IMR-90 (cell line): ENCODE measurements around the gene OOSP1.

Experiments
- CEBPB ChIP-seq: IDR thresholded peaks from 2 replicates; pipeline ENCODE4 v1.6.1; 2012; ENCODE audit warnings: low read depth, low read length, improper control_type of control experiment
- CHD1 ChIP-seq: IDR thresholded peaks from 2 replicates; pipeline ENCODE4 v1.6.1; 2012; ENCODE audit warnings: low read depth, low read length, improper control_type of control experiment
- FOS ChIP-seq: fragments of 150-350 bp; IDR thresholded peaks from 2 replicates; pipeline ENCODE4 v1.6.1; 2016; ENCODE audit warnings: low read depth, low read length
- MAFK ChIP-seq: IDR thresholded peaks from 2 replicates; pipeline ENCODE4 v1.6.1; 2012; ENCODE audit warnings: low read depth, low read length, improper control_type of control experiment
- MAZ ChIP-seq: IDR thresholded peaks from 2 replicates; pipeline ENCODE4 v1.6.1; 2012; ENCODE audit warnings: low read depth, mild to moderate bottlenecking, low read length, improper control_type of control experiment, moderate library complexity, borderline replicate concordance
- MXI1 ChIP-seq: IDR thresholded peaks from 2 replicates; pipeline ENCODE4 v1.6.1; 2012; ENCODE audit warnings: low read depth, mild to moderate bottlenecking, low read length, moderate library complexity, borderline replicate concordance
- NFE2L2 ChIP-seq: fragments of 150-350 bp; IDR thresholded peaks from 2 replicates; pipeline ENCODE4 v1.6.1; 2016; ENCODE audit warnings: low read depth, mild to moderate bottlenecking, low read length
- POLR2A ChIP-seq: IDR thresholded peaks from 2 replicates; pipeline ENCODE4 v1.6.1; 2012; ENCODE audit warnings: mild to moderate bottlenecking, low read depth, low read length
- RAD21 ChIP-seq: IDR thresholded peaks from 2 replicates; pipeline ENCODE4 v1.6.1; 2012; ENCODE audit warnings: low read length, improper control_type of control experiment
- RFX5 ChIP-seq: IDR thresholded peaks from 2 replicates; pipeline ENCODE4 v1.8.0; 2012; ENCODE audit warnings: low read depth, mild to moderate bottlenecking, low read length, moderate library complexity
- SMC3 ChIP-seq: fragments of 150-350 bp; IDR thresholded peaks from 2 replicates; pipeline ENCODE4 v1.6.1; 2016; ENCODE audit warnings: low read depth, mild to moderate bottlenecking, antibody characterized with exemption, low read length, moderate library complexity
- TF ChIP-seq, protein P1 (sequence below): conservative IDR thresholded peaks from 2 replicates; pipeline ENCODE4 v1.5.1; 2012; ENCODE audit warnings: mild to moderate bottlenecking, low read depth, low read length, improper control_type of control experiment
- TF ChIP-seq, protein P2 (sequence below): fragments of 150-350 bp; IDR thresholded peaks from 2 replicates; pipeline ENCODE4 v1.6.1; 2017; ENCODE audit warnings: mild to moderate bottlenecking, antibody characterized with exemption, low read length, low read depth
- TF ChIP-seq, protein P3 (sequence below): fragments of 150-350 bp; IDR thresholded peaks from 2 replicates; pipeline ENCODE4 v1.6.1; 2016; ENCODE audit warnings: low read depth, mild to moderate bottlenecking, low read length, moderate library complexity, borderline replicate concordance

DNA sequence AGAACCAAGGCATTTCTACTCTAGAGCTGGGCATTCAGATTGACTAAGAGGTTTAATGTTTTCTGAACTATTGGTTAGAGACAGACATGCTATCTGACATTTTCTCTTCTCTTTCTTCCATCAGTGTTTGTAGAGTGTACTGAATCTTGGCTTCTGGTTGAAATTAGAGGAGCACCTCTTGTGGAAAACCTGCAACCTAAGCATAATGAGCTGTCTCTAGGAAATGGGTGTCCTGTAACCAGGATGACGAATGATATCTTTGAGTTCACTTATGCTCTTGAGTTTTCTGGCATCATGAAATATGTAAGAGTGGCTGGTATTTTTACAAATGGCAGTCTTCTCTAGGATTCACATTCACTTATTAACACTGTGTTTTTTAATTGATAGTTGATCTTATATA lies 45.0 kb downstream of the OOSP1 start:
- TF ChIP-seq SMC3, result no peak
- no peak for TF ChIP-seq POLR2A
- TF ChIP-seq, protein P1, sequence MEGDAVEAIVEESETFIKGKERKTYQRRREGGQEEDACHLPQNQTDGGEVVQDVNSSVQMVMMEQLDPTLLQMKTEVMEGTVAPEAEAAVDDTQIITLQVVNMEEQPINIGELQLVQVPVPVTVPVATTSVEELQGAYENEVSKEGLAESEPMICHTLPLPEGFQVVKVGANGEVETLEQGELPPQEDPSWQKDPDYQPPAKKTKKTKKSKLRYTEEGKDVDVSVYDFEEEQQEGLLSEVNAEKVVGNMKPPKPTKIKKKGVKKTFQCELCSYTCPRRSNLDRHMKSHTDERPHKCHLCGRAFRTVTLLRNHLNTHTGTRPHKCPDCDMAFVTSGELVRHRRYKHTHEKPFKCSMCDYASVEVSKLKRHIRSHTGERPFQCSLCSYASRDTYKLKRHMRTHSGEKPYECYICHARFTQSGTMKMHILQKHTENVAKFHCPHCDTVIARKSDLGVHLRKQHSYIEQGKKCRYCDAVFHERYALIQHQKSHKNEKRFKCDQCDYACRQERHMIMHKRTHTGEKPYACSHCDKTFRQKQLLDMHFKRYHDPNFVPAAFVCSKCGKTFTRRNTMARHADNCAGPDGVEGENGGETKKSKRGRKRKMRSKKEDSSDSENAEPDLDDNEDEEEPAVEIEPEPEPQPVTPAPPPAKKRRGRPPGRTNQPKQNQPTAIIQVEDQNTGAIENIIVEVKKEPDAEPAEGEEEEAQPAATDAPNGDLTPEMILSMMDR, result no peak
- TF ChIP-seq, protein P2, sequence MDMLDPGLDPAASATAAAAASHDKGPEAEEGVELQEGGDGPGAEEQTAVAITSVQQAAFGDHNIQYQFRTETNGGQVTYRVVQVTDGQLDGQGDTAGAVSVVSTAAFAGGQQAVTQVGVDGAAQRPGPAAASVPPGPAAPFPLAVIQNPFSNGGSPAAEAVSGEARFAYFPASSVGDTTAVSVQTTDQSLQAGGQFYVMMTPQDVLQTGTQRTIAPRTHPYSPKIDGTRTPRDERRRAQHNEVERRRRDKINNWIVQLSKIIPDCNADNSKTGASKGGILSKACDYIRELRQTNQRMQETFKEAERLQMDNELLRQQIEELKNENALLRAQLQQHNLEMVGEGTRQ, result no peak
- no peak for TF ChIP-seq RFX5
- no peak for TF ChIP-seq RAD21
- TF ChIP-seq, protein P3, sequence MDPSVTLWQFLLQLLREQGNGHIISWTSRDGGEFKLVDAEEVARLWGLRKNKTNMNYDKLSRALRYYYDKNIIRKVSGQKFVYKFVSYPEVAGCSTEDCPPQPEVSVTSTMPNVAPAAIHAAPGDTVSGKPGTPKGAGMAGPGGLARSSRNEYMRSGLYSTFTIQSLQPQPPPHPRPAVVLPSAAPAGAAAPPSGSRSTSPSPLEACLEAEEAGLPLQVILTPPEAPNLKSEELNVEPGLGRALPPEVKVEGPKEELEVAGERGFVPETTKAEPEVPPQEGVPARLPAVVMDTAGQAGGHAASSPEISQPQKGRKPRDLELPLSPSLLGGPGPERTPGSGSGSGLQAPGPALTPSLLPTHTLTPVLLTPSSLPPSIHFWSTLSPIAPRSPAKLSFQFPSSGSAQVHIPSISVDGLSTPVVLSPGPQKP, result no peak
- no peak for TF ChIP-seq MAZ
- TF ChIP-seq CHD1, result no peak
- no peak for TF ChIP-seq CEBPB
- no peak for TF ChIP-seq NFE2L2
- TF ChIP-seq FOS, result no peak
- peak; percentile 23; the same call in 1 of the 2 replicates for TF ChIP-seq MAFK
- no peak for TF ChIP-seq MXI1
